Trophoblast cell (in vitro differentiated cells and primary cell): ENCODE results near the gene CLTB.

Experiments used
- DNase-seq, 2 donors: peaks; one replicate each; pipeline ENCODE4 v3.0.0-alpha.2; 2016
- H2AFZ ChIP-seq: 2 replicates; pipeline ENCODE4 v1.6.1; 2013; ENCODE audit warnings: low read length, moderate library complexity, mild to moderate bottlenecking; ENCODE audit not compliant: insufficient read depth, poor library complexity
- H2AK5ac ChIP-seq: 2 replicates; pipeline ENCODE4 v1.6.1; 2013; ENCODE audit warnings: mild to moderate bottlenecking, low read length
- H2BK120ac ChIP-seq: 2 replicates; pipeline ENCODE4 v1.6.1; 2013; ENCODE audit warnings: low read length, mild to moderate bottlenecking, moderate library complexity; ENCODE audit not compliant: insufficient read depth, poor library complexity
- H2BK12ac ChIP-seq: 2 replicates; pipeline ENCODE4 v1.6.1; 2013; ENCODE audit warnings: mild to moderate bottlenecking, low read length, moderate library complexity
- H2BK5ac ChIP-seq: 2 replicates; pipeline ENCODE4 v1.6.1; 2013; ENCODE audit warnings: low read length, low read depth, moderate library complexity, mild to moderate bottlenecking; ENCODE audit not compliant: poor library complexity
- H3K14ac ChIP-seq: 2 replicates; pipeline ENCODE4 v1.6.1; 2013; ENCODE audit warnings: mild to moderate bottlenecking, low read length
- H3K18ac ChIP-seq: 2 replicates; pipeline ENCODE4 v1.6.1; 2013; ENCODE audit warnings: mild to moderate bottlenecking, low read length
- H3K23ac ChIP-seq: 2 replicates; pipeline ENCODE4 v1.6.1; 2013; ENCODE audit warnings: low read length
- H3K27ac ChIP-seq: 2 replicates; pipeline ENCODE4 v1.5.1; 2013; ENCODE audit warnings: low read depth, mild to moderate bottlenecking, inconsistent platforms, low read length, moderate library complexity
- H3K27me3 ChIP-seq: 2 replicates; pipeline ENCODE4 v1.6.1; 2013; ENCODE audit warnings: inconsistent platforms, mild to moderate bottlenecking, low read length, moderate library complexity; ENCODE audit not compliant: insufficient read depth
- H3K36me3 ChIP-seq, 2 experiments: 1 replicate in 1 of 2; 2 replicates in 1 of 2; pipeline ENCODE4 v1.6.1; 2013; ENCODE audit warnings: low read length in 2 of 2, mild to moderate bottlenecking in 2 of 2, moderate library complexity in 1 of 2; ENCODE audit not compliant: insufficient read depth in 2 of 2, control insufficient read depth in 1 of 2
- H3K4ac ChIP-seq: 2 replicates; pipeline ENCODE4 v1.6.1; 2013; ENCODE audit warnings: low read depth, mild to moderate bottlenecking, low read length, moderate library complexity
- H3K4me1 ChIP-seq, 2 experiments: 1 replicate in 1 of 2; 2 replicates in 1 of 2; pipeline ENCODE4 v1.6.1; 2013; ENCODE audit warnings: low read length in 2 of 2, mild to moderate bottlenecking in 2 of 2, moderate library complexity in 1 of 2; ENCODE audit not compliant: insufficient read depth in 2 of 2, control insufficient read depth in 1 of 2
- H3K4me2 ChIP-seq: 2 replicates; pipeline ENCODE4 v1.6.1; 2013; ENCODE audit warnings: inconsistent platforms, mild to moderate bottlenecking, low read length, moderate library complexity
- H3K4me3 ChIP-seq: 2 replicates; pipeline ENCODE4 v1.5.1; 2013; ENCODE audit warnings: mild to moderate bottlenecking, low read depth, low read length, inconsistent platforms
- H3K79me1 ChIP-seq: one replicate; pipeline ENCODE4 v1.6.1; 2013; ENCODE audit warnings: low read length
- H3K79me2 ChIP-seq: 2 replicates; pipeline ENCODE4 v1.6.1; 2013; ENCODE audit warnings: low read length, mild to moderate bottlenecking; ENCODE audit not compliant: control insufficient read depth, insufficient read depth, poor library complexity
- H3K9ac ChIP-seq: 2 replicates; pipeline ENCODE4 v1.6.1; 2013; ENCODE audit warnings: mild to moderate bottlenecking, low read length
- H3K9me3 ChIP-seq: 2 replicates; pipeline ENCODE4 v1.6.1; 2013; ENCODE audit warnings: low read depth, mild to moderate bottlenecking, control low read depth, inconsistent platforms, low read length; ENCODE audit not compliant: insufficient read depth
- H4K12ac ChIP-seq: 2 replicates; pipeline ENCODE4 v1.6.1; 2013; ENCODE audit warnings: low read depth, mild to moderate bottlenecking, low read length, moderate library complexity
- H4K8ac ChIP-seq: 2 replicates; pipeline ENCODE4 v1.6.1; 2013; ENCODE audit warnings: low read depth, mild to moderate bottlenecking, low read length, moderate library complexity
- H4K91ac ChIP-seq: one replicate; pipeline ENCODE4 v1.6.1; 2013; ENCODE audit warnings: low read depth, mild to moderate bottlenecking, low read length, moderate library complexity
- WGBS: extraction: QIAGEN DNeasy Blood & Tissue Kit; methylation state at CpG from one replicate; pipeline ENCODE4 v1.1.7; 2013; ENCODE audit warnings: missing lambda C conversion rate; ENCODE audit not compliant: insufficient read length, insufficient coverage; ENCODE audit errors: extremely low coverage; 5-methylcytosine and 5-hydroxymethylcytosine counted together

Gene CLTB

DNA sequence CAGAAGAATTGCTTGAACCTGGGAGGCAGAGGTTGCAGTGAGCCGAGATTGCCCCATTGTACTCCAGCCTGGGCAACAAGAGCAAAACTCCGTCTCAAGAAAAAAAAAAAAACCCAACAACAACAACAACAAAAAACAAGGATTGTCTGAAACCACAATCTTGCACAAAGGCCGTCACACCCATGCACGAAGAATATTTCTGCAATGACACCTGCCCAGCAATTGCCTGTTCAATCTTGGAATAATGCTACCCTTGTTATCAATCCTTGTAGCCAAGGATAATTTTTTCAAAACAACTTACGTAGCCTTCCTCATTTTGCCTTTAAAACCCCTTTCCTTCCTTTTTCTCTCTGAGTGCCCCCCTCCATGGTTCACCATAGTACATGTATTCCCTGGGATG lies 3.7 kb upstream of the CLTB start:
- no peak overlapping the region for H3K4me2 ChIP-seq
- no peak overlapping the region for H2BK120ac ChIP-seq
- peaks cover 20% of the 10 kb centered on the region for H3K79me1 ChIP-seq
- no peak overlapping the region for H4K91ac ChIP-seq
- no peak overlapping the region for H3K18ac ChIP-seq
- no peaks in the 10 kb centered on the region for H3K9me3 ChIP-seq
- no peak overlapping the region for H3K9ac ChIP-seq
- no peak overlapping the region for H2BK5ac ChIP-seq
- no peaks in the 10 kb centered on the region for H3K27me3 ChIP-seq
- peaks cover 9% of the 10 kb centered on the region for H3K79me2 ChIP-seq
- no peak overlapping the region for H3K27ac ChIP-seq
- H3K14ac ChIP-seq, result no peak overlapping the region
- H3K4me3 ChIP-seq, result no peak overlapping the region
- DNase-seq, result peak; percentile 70 to 81
- no peak overlapping the region for H3K4ac ChIP-seq
- no CpG with 5 or more reads among the region's 5 CpGs for WGBS
- no peak overlapping the region for H2AK5ac ChIP-seq
- no peaks in the 10 kb centered on the region for H3K36me3 ChIP-seq
- H4K8ac ChIP-seq, result no peak overlapping the region
- peaks cover 14% of the 10 kb centered on the region in 2 experiments for H3K4me1 ChIP-seq
- H3K23ac ChIP-seq, result no peak overlapping the region
- no peak overlapping the region for H2BK12ac ChIP-seq
- H4K12ac ChIP-seq, result no peak overlapping the region
- H2AFZ ChIP-seq, result no peak overlapping the region

DNA sequence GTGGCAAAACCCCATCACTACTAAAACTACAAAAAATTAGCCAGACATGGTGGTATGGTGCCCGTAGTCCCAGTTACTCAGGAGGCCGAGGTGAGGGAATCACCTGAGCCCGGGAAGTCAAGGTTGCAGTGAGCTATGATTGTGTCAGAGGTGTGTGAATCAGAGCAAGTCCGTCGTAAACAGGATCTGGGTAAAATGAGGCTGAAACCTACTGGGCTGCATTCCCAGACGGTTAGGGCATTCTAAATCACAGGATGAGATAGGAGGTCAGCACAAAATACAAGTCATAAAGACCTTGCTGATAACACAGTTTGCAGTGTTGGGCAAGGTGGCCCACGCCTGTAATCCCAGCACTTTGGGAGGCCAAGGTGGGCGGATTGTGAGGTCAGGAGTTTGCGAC lies 1.9 kb upstream of the CLTB start:
- WGBS, result no CpG with 5 or more reads among the region's 9 CpGs

DNA sequence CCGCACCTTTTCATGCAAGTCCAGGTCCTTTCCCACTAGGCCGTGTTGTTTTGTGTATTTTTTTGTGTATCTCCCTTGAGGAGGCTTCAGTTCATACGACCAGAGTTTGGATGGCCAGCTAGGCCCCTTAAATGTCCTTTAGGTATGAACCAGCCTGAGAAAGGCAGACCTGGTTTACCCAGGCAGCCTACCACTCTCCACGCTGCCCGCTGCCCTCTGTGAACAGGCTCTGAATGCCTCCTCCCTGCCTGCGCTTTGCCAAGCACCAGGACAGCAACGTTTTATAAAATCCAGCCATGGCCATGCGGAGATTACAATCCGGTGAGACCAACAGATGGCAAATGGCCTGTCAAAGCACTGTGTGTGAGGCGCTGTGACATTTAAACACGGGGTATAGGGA lies 626 bp upstream of the CLTB start:
- Histone ChIP-seq H3K9me3 (no peaks in the 10 kb centered on the region), H4K8ac (peak overlapping the region; percentile 74), H3K79me1 (peaks cover 20% of the 10 kb centered on the region), H3K9ac (no peak overlapping the region), H4K91ac (peak overlapping the region; percentile 78), H2BK5ac (peak overlapping the region; percentile 7), H2BK12ac (peak overlapping the region; percentile 82), H3K79me2 (peaks cover 14% of the 10 kb centered on the region), H3K36me3 (peaks cover 0 to 2% of the 10 kb centered on the region in 2 experiments), H2BK120ac (peak overlapping the region; percentile 50), H3K27ac (no peak overlapping the region), H3K4ac (peak overlapping the region; percentile 7), H3K4me2 (peak overlapping the region; percentile 55), H4K12ac (no peak overlapping the region), H2AK5ac (peak overlapping the region; percentile 11), H2AFZ (peak overlapping the region; percentile 34), H3K4me3 (no peak overlapping the region), H3K27me3 (no peaks in the 10 kb centered on the region), H3K14ac (peak overlapping the region; percentile 22), H3K18ac (peak overlapping the region; percentile 12), H3K4me1 (peaks cover 31 to 34% of the 10 kb centered on the region in 2 experiments), H3K23ac (no peak overlapping the region)
- no CpG with 5 or more reads among the region's 11 CpGs for WGBS
- no peak for DNase-seq

More for the DNA sequence above, 1.9 kb upstream of the CLTB start:
- Histone ChIP-seq H3K79me2 (peaks cover 14% of the 10 kb centered on the region), H3K79me1 (peaks cover 20% of the 10 kb centered on the region), H4K8ac (no peak overlapping the region), H2BK12ac (no peak overlapping the region), H3K9me3 (no peaks in the 10 kb centered on the region), H3K23ac (no peak overlapping the region), H3K18ac (no peak overlapping the region), H4K12ac (no peak overlapping the region), H2BK5ac (no peak overlapping the region), H3K4me3 (no peak overlapping the region), H3K4me1 (peaks cover 24 to 26% of the 10 kb centered on the region in 2 experiments), H3K4ac (no peak overlapping the region), H3K9ac (no peak overlapping the region), H3K14ac (no peak overlapping the region), H2AFZ (no peak overlapping the region), H3K4me2 (peak overlapping the region; percentile 42), H3K36me3 (peaks cover 0 to 2% of the 10 kb centered on the region in 2 experiments), H3K27me3 (no peaks in the 10 kb centered on the region), H2AK5ac (no peak overlapping the region), H2BK120ac (no peak overlapping the region), H3K27ac (peak overlapping the region; percentile 55), H4K91ac (peak overlapping the region; percentile 76)
- peak; percentile 97 for DNase-seq

DNA sequence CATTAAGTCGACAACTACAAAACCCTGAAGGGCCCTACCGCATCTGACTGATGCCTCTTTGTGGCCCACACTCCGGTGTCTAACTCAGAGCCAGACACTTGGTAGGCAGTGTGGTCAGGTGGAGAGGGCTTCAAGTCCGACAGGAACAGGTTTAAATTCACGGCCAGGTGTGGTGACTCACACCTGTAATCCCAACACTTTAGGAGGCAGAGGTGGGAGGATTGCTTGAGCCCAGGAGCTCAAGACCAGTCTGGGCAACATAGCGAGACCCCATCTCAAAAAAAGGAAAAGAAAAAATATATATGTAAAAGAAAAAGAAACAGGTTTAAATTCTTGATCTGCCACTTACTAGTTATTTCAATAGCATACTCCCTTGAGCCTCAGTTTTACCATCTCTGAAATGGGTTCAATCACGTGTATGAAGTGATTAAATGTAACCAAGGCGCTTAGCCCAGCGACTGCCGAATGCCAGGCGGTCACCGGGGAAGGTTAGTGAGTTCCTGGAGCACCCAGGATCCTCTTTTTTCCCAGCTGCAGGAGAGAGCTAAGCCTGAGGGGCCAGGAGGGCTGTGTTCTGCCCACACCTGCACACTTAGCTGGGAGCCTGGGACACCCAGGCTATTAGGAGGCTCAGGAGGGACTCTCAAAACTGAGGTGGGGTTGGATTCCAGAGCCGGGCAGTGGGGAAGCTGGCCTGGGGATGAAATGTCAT lies 943 bp downstream of the CLTB start:
- Histone ChIP-seq H3K23ac (no peak overlapping the region), H2BK120ac (no peak overlapping the region), H2AFZ (peak overlapping the region; percentile 40), H3K27me3 (no peaks in the 10 kb centered on the region), H3K79me2 (peaks cover 16% of the 10 kb centered on the region), H3K4me1 (peaks cover 31 to 34% of the 10 kb centered on the region in 2 experiments), H3K9me3 (no peaks in the 10 kb centered on the region), H4K8ac (no peak overlapping the region), H3K79me1 (peaks cover 20% of the 10 kb centered on the region), H4K12ac (no peak overlapping the region), H3K4ac (peak overlapping the region; percentile 12), H2BK5ac (peak overlapping the region; percentile 94), H3K14ac (peak overlapping the region; percentile 97), H3K18ac (peak overlapping the region; percentile 60), H3K9ac (peak overlapping the region; percentile 88), H2BK12ac (peak overlapping the region; percentile 10), H2AK5ac (no peak overlapping the region), H4K91ac (peak overlapping the region; percentile 30), H3K36me3 (peaks cover 4 to 6% of the 10 kb centered on the region in 2 experiments), H3K4me3 (peak overlapping the region; percentile 94), H3K4me2 (peak overlapping the region; percentile 70), H3K27ac (peak overlapping the region; percentile 95)
- DNase-seq, result peak; percentile 52 to 71
- no CpG with 5 or more reads among the region's 13 CpGs for WGBS
